Motor neuron (in vitro differentiated cells): ENCODE data around the gene RPL39. TPM values are rescaled to one million over a fixed set of nuclear protein-coding genes. Genes with fewer than 3 reads are reported as not detected.

Source experiments
- total RNA-seq, 8 experiments: library from RNA; unstranded; fragments of 300-600 nt; gene quantifications; 2 replicates each; pipeline versions ENCODE4 v1.2.3 to v1.2.4, GENCODE V29; 2022

Gene RPL39
- total RNA-seq, 8 experiments from 2014 or later, result 2,348 to 7,389 (median 4,761) TPM

Other genes with a start within 250 kb of the RPL39 start
- 10 to 100 TPM; 21.2 to 35.8 (median 27.0) TPM for gene STEEP1, start 226.2 kb downstream of the RPL39 start, total RNA-seq
- gene UBE2A, start 217.1 kb downstream of the RPL39 start, total RNA-seq, result 10 to 100 TPM; 33.9 to 63.2 (median 41.0) TPM
- gene NKRF, start 185.2 kb downstream of the RPL39 start, total RNA-seq, result 10 to 100 TPM in 7 of 8 experiments, 1 to 10 TPM in 1; 8.0 to 24.0 (median 12.7) TPM
- gene SEPTIN6, start 98.5 kb downstream of the RPL39 start, total RNA-seq, result 10 to 100 TPM; 35.4 to 96.5 (median 68.9) TPM
- gene SOWAHD, start 33.0 kb downstream of the RPL39 start, total RNA-seq, result 1 to 10 TPM in 3 of 8 experiments, under 1 TPM in 4, not detected in 1; 0.18 to 4.0 (median 0.87) TPM
- 10 to 100 TPM; 11.9 to 28.7 (median 16.3) TPM for gene UPF3B, start 61.3 kb upstream of the RPL39 start, total RNA-seq
- gene RNF113A, start 80.1 kb upstream of the RPL39 start, total RNA-seq, result 10 to 100 TPM; 17.3 to 33.8 (median 20.7) TPM
- 100 to 1,000 TPM; 122 to 196 (median 146) TPM for gene NDUFA1, start 80.2 kb upstream of the RPL39 start, total RNA-seq
- 10 to 100 TPM in 1 of 8 experiments, under 1 TPM in 1, not detected in 6; 0.16 to 31.4 TPM for gene AKAP14, start 104.3 kb upstream of the RPL39 start, total RNA-seq
- gene NKAP, start 152.1 kb upstream of the RPL39 start, total RNA-seq, result 10 to 100 TPM in 3 of 8 experiments, 1 to 10 TPM in 5; 6.9 to 12.7 (median 9.4) TPM